Smooth muscle cell (in vitro differentiated cells): ENCODE data around the gene TMEM222. TPM values are rescaled to one million over a fixed set of nuclear protein-coding genes. Genes with fewer than 3 reads are reported as not detected.
"Not testable (repeated sequence)": the region's sequence is repeated elsewhere in the genome, so short reads cannot be mapped to it uniquely, and the experiment has no call there.

ENCODE experiments used
- DNase-seq: peaks from one replicate; lab custom pipeline; 2025; ENCODE audit not compliant: unreplicated experiment; lab: John Stamatoyannopoulos, UW
- H2AFZ ChIP-seq: fragments of 200-600 bp; sonication (generic); 2 replicates; pipeline ENCODE4 v1.6.0; 2016; ENCODE audit warnings: antibody characterized with exemption, low read depth, mild to moderate bottlenecking
- H3F3A ChIP-seq: fragments of 200-600 bp; sonication (generic); 2 replicates; pipeline ENCODE4 v1.6.0; 2017; ENCODE audit warnings: antibody characterized with exemption, low read depth
- H3K27ac ChIP-seq: fragments of 200-600 bp; sonication (generic); 2 replicates; pipeline ENCODE4 v1.5.1; 2016; ENCODE audit warnings: low read depth, mild to moderate bottlenecking
- H3K27me3 ChIP-seq: fragments of 200-600 bp; sonication (generic); 2 replicates; pipeline ENCODE4 v1.6.1; 2016; ENCODE audit warnings: low read depth, mild to moderate bottlenecking
- H3K36me3 ChIP-seq: fragments of 200-600 bp; sonication (generic); 2 replicates; pipeline ENCODE4 v1.5.1; 2016; ENCODE audit warnings: low read depth
- H3K4me1 ChIP-seq: fragments of 200-600 bp; sonication (generic); 2 replicates; pipeline ENCODE4 v1.5.1; 2016; ENCODE audit warnings: low read depth
- H3K4me2 ChIP-seq: fragments of 200-600 bp; sonication (generic); 2 replicates; pipeline ENCODE4 v1.6.0; 2016; ENCODE audit warnings: mild to moderate bottlenecking
- H3K4me3 ChIP-seq: fragments of 200-600 bp; sonication (generic); 2 replicates; pipeline ENCODE4 v1.5.1; 2016; ENCODE audit warnings: mild to moderate bottlenecking
- H3K79me2 ChIP-seq: fragments of 200-600 bp; sonication (generic); 2 replicates; pipeline ENCODE4 v1.6.0; 2016; ENCODE audit warnings: low read depth, mild to moderate bottlenecking
- H3K9ac ChIP-seq: fragments of 200-600 bp; sonication (generic); 2 replicates; pipeline ENCODE4 v1.6.0; 2016; ENCODE audit warnings: low read depth
- H3K9me3 ChIP-seq: fragments of 200-600 bp; sonication (generic); replicated peaks from 2 replicates; pipeline ENCODE4 v1.5.1; 2016; ENCODE audit warnings: low read depth
- H4K20me1 ChIP-seq: fragments of 200-600 bp; sonication (generic); 2 replicates; pipeline ENCODE4 v1.6.0; 2016; ENCODE audit warnings: low read depth
- CTCF ChIP-seq: fragments of 200-600 bp; sonication (generic); IDR thresholded peaks from 2 replicates; pipeline ENCODE4 v1.5.1; 2017; ENCODE audit warnings: borderline replicate concordance, mild to moderate bottlenecking, antibody characterized with exemption; ENCODE audit not compliant: insufficient read depth, poor library complexity, severe bottlenecking
- WGBS: methylation state at CpG from one replicate; pipeline ENCODE4 v1.1.7; 2016; ENCODE audit warnings: low lambda C conversion rate; 5-methylcytosine and 5-hydroxymethylcytosine counted together
- polyA plus RNA-seq: library from polyadenylated mRNA; unstranded; fragments of >200 nt; fragmentation: Nextera tagmentation; extraction: Ambion mirVana; gene quantifications from 2 replicates; pipeline ENCODE4 v1.2.1, GENCODE V29; 2016
- total RNA-seq: library from RNA; depleted of rRNA; stranded (reverse); fragments of >200 nt; gene quantifications from 2 replicates; pipeline ENCODE4 v1.2.3, GENCODE V29; 2014

The TMEM222 gene
- total and polyA plus RNA-seq, 2 experiments from 2014 or later, result 28.0 to 49.3 TPM

DNA sequence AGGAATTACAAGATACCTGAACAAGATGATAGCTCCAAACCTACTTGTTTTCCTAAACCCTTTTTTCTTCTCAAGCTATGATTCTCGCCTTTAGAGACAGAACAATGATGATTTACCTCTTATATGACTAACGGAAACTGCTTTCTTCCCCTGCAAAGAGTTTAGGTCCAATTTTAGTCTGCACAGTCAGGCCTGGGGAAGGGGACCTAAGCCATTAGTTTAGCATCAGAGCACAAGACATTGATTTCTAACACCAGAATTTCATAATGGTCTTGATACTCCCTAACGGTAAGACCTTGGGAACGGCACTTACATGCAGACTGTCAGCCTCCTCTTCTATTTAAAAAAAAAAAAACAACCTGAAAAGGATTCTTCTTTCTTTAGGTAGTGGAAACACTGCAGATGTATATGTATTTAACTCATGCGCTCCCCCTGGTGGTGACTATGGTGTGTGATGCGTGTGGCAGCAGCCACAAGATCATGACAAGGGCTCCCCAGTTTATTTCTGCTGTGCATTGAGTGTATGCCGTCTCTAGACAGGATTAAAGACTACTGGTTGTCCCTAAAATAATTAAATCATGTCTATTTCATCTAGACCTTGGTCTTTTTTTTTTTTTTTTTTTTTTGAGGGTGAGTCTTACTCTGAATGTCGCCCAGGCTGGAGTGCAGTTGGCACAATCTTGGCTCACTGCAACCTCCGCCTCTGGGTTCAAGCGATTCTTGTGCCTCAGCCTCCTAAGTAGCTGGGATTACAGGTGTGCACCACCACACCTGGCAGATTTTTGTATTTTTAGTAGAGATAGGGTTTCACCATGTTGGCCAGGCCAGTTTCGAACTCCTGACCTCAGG is 37.3 kb upstream of the TMEM222 start:
- Histone ChIP-seq H3K36me3 (no peaks in the 10 kb centered on the region), H3K4me3 (no peak overlapping the region), H3K27ac (no peak overlapping the region), H3K4me2 (no peak overlapping the region), H3K79me2 (no peaks in the 10 kb centered on the region), H2AFZ (no peak overlapping the region), H3K9me3 (no peaks in the 10 kb centered on the region), H3F3A (peaks cover 6% of the 10 kb centered on the region), H3K4me1 (peaks cover 3% of the 10 kb centered on the region), H4K20me1 (no peaks in the 10 kb centered on the region), H3K27me3 (no peaks in the 10 kb centered on the region), H3K9ac (no peak overlapping the region)
- peak; percentile 85 for TF ChIP-seq CTCF
- 53% methylated on average over 11 of the region's 11 CpGs for whole genome bisulfite sequencing
- DNase-seq, result peak; percentile 49

DNA sequence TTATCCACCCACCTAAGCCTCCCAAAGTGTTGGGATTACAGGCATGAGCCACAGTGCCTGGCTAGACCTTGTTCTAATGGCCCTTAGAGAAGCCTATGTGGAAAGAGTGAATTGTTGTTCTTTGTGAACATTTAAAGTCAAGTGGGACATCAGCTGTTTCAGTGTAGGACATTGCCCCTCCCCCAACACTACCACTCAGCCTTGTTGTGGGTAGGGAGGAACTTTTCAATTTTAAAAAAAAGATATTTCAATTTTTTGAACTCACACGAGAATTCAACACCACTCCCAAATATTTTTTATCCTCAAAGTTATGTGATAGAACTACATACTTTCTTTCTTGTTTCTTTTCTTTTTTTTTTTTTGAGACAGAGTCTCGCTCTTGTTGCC is 36.7 kb upstream of the TMEM222 start:
- peaks cover 6% of the 10 kb centered on the region for H3F3A ChIP-seq
- TF ChIP-seq CTCF, result no peak
- no peaks in the 10 kb centered on the region for H3K79me2 ChIP-seq
- H3K4me3 ChIP-seq, result no peak overlapping the region
- H3K27me3 ChIP-seq, result no peaks in the 10 kb centered on the region
- no peaks in the 10 kb centered on the region for H3K36me3 ChIP-seq
- H3K4me1 ChIP-seq, result peaks cover 3% of the 10 kb centered on the region
- H4K20me1 ChIP-seq, result no peaks in the 10 kb centered on the region
- no peak overlapping the region for H3K9ac ChIP-seq
- no peak overlapping the region for H2AFZ ChIP-seq
- no peak for DNase-seq
- H3K4me2 ChIP-seq, result no peak overlapping the region
- WGBS, result 75% methylated on average over 2 of the region's 2 CpGs
- H3K9me3 ChIP-seq, result no peaks in the 10 kb centered on the region
- H3K27ac ChIP-seq, result no peak overlapping the region

GRCh38 chr1:27285821-27286220 is 36.1 kb upstream of the TMEM222 start:
- not testable (repeated sequence) for H3F3A ChIP-seq, H3K27me3 ChIP-seq, H3K4me1 ChIP-seq, H3K4me3 ChIP-seq, H3K9me3 ChIP-seq, H3K27ac ChIP-seq, H3K36me3 ChIP-seq, H3K9ac ChIP-seq, DNase-seq, H4K20me1 ChIP-seq, H3K79me2 ChIP-seq, H3K4me2 ChIP-seq, H2AFZ ChIP-seq
- 96% methylated on average over 7 of the region's 7 CpGs for WGBS

DNA sequence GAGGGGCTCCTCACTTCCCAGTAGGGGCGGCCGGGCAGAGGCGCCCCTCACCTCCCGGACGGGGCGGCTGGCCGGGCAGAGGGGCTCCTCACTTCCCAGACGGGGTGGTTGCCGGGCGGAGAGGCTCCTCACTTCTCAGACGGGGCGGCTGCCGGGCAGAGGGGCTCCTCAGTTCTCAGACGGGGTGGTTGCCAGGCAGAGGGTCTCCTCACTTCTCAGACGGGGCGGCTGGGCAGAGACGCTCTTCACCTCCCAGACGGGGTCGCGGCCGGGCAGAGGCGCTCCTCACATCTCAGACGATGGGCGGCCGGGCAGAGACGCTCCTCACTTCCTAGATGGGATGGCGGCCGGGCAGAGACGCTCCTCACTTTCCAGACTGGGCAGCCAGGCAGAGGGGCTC is 32.8 kb upstream of the TMEM222 start:
- not testable (repeated sequence) for H3K27me3 ChIP-seq, H3K4me2 ChIP-seq, H3K79me2 ChIP-seq, H2AFZ ChIP-seq, H3K9me3 ChIP-seq, H3K4me1 ChIP-seq, H4K20me1 ChIP-seq, DNase-seq, H3K36me3 ChIP-seq, H3K27ac ChIP-seq, H3K9ac ChIP-seq, H3K4me3 ChIP-seq, H3F3A ChIP-seq
- WGBS, result over 99% methylated on average over 18 of the region's 29 CpGs

- peaks cover 3% of the 10 kb centered on the region for H3K4me1 ChIP-seq
- no peak overlapping the region for H2AFZ ChIP-seq
- no peaks in the 10 kb centered on the region for H3K27me3 ChIP-seq
- H3F3A ChIP-seq, result no peaks in the 10 kb centered on the region
- no peak overlapping the region for H3K4me3 ChIP-seq
- 97% methylated on average over 3 of the region's 3 CpGs for whole genome bisulfite sequencing
- TF ChIP-seq CTCF, result no peak
- H3K36me3 ChIP-seq, result no peaks in the 10 kb centered on the region
- H3K27ac ChIP-seq, result no peak overlapping the region
- H3K4me2 ChIP-seq, result no peak overlapping the region
- H3K9me3 ChIP-seq, result no peaks in the 10 kb centered on the region
- H3K9ac ChIP-seq, result no peak overlapping the region
- no peak for DNase-seq
- no peaks in the 10 kb centered on the region for H4K20me1 ChIP-seq
- H3K79me2 ChIP-seq, result no peaks in the 10 kb centered on the region
These were observed 31.4 kb upstream of the TMEM222 start for GRCh38 chr1:27290581-27290980.
